LNCAP (cell line): ENCODE results near the gene TTC28.
"Not testable (repeated sequence)": the region's sequence is repeated elsewhere in the genome, so short reads cannot be mapped to it uniquely, and the experiment has no call there.

Experiments used
- TF ChIP-seq, protein P1 (sequence below): fragments of 450-650 bp; IDR thresholded peaks from 2 replicates; pipeline ENCODE4 v1.5.1; 2017; ENCODE audit warnings: mild to moderate bottlenecking

The TTC28 gene

DNA sequence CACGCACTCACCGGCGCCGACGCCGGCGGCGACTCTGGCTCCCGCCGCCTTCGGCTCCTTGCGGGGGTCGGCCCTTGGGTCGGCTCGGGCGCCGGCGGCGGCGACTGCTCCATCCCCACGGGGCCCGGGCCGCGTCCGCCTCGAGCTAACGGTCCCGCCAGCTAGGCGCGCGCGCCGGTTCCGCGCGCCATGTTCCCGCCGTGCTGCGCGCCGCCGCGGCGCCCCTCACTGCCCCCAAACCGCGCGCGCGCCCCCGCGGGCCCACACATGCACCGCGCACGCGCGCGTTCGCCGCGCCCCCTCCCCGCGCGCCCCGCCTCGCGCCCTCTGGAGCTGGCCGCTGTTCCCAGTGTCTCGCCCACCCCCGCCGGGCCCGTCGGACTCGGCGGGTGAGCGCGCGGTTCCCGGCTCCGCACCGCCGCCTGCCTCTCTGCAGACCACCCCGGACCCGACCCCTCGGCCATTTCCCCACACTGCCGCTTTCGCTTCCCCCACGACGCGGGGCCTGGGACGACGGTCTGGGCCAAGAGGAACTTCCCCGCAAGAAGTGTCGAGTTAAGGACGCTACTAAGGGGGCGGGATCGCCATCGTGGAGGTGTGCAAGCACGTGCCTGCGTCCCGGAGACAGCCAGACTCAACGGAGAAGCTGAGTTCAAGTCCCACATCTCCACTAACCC lies at the start of gene TTC28:
Gene TTC28 (minus strand): TSS at position 230 of the 677 bp plus-strand sequence. CDS start 117 bp downstream, at position 113.
- TF ChIP-seq, protein P1, sequence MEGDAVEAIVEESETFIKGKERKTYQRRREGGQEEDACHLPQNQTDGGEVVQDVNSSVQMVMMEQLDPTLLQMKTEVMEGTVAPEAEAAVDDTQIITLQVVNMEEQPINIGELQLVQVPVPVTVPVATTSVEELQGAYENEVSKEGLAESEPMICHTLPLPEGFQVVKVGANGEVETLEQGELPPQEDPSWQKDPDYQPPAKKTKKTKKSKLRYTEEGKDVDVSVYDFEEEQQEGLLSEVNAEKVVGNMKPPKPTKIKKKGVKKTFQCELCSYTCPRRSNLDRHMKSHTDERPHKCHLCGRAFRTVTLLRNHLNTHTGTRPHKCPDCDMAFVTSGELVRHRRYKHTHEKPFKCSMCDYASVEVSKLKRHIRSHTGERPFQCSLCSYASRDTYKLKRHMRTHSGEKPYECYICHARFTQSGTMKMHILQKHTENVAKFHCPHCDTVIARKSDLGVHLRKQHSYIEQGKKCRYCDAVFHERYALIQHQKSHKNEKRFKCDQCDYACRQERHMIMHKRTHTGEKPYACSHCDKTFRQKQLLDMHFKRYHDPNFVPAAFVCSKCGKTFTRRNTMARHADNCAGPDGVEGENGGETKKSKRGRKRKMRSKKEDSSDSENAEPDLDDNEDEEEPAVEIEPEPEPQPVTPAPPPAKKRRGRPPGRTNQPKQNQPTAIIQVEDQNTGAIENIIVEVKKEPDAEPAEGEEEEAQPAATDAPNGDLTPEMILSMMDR = not testable (repeated sequence)

DNA sequence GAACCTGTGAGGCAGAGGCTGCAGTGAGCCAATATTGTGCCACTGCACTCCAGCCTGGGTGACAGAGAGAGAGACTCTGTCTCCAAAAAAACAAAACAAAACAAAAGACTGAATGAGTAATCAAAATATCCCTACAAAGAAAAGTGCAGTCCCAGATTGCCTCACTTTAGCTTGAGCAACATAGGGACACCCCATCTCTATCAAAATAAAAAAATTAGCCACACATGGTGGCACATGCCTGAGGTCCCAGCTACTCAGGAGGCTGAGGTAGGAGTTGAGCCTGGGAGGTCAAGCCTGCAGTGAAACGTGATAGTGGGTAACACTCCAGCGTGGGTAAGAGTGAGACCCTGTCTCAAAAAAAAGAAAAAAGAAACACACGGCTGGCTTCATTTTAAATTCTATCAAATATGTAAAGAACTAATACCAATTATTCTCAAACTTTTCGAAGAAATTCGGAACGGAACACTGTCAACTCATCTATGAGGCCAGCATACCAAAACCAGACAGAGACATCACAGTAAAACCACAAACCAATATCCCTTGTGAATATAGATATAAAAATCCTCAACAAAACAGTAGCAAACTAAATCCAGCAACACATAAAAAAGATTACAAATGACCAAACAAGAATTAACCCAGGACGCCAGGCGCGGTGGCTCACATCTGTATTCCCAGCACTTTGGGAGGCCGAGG lies 49.1 kb upstream of the TTC28 start:
- TF ChIP-seq, protein P1 = no peak

DNA sequence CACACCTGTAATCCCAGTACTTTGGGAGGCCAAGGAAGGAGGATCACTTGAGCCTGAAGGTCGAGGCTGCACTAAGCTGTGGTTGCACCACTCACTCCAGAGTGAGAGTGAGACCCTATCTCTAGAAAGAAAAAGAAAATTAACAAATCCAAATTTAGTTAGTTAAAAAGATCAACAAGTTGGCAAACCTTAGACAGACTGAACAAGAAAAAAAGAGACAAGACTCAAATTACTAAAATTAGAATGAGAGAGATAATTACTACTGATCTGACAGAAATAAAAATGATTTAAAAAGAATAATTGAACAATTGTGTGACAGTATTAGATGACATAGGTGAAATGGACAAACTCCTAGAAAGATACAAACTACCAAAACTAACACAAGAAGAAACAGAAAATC lies 48.4 kb upstream of the TTC28 start:
- TF ChIP-seq, protein P1 = no peak

DNA sequence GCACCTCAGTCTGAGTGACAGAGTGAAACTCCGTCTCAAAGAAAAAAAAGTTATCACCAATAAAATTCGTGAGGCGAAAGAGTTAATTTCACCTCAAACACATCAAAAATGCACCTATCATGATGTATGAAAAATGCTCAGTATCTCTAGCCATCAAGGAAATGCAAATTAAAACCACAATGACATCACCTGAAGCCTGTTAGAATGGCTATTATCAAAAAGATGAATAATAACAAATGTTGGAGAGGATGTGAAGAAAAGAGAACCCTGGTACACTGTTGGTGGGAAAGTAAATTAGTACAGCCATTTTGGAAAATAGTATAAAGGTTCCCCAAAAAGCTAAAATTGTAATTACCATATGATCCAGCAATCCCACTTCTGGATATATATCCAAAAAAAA lies 38.4 kb upstream of the TTC28 start:
- TF ChIP-seq, protein P1 = no peak

DNA sequence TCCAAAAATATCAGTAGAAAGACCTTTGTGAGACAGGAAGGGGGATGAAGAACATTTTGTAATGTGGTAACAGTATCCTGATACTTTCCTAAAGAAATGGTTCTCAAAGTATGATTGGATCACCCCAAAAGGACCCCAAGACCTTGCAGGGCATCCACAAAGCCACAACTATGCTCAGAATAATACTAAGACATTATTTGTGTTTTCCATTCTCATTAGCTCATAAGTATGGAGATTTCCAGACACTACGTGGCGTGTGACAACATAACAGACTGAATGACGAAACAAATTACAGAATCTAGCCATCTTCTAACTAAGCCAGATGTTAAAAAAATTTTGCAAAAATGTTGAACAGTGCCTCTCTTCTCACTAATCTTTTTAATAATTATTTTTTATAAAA lies 37.0 kb upstream of the TTC28 start:
- TF ChIP-seq, protein P1 = no peak

DNA sequence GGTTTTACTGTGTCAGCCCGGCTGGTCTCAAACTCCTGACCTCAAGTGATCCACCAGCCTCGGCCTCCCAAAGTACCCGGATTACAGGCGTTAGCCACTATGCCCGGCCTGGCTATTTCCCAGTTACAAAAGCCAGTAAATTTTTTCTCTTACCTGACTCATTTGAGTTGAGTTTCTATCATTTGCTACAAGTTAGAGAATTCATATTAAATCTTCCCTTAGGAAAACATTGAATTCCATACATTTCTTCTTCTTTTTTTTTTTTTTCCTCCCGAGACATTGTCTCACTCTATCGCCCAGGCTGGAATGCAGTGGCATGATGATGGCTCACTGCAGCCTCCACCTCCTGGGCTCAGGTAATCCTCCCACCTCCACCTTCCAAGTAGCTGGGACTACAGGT lies 36.0 kb upstream of the TTC28 start:
- TF ChIP-seq, protein P1 = no peak

- TF ChIP-seq, protein P1 = no peak
Observed at GRCh38 chr22:28714043-28714628, 34.5 kb upstream of the TTC28 start.
